Measurements from ENCODE around the gene DCP1A. TPM values are rescaled to one million over a fixed set of nuclear protein-coding genes. Genes with fewer than 3 reads are reported as not detected.
"Not testable (repeated sequence)": the region's sequence is repeated elsewhere in the genome, so short reads cannot be mapped to it uniquely, and the experiment has no call there.

The DCP1A gene
- polyA plus RNA-seq, 2 donors: 4.3 to 4.6 TPM

- H3K4me3 ChIP-seq (ENCODE audit: low read depth in 1 of 2, low read length in 2 of 2): no peak overlapping the region
- no peaks in the 10 kb centered on the region for H3K9me3 ChIP-seq (ENCODE audit: control insufficient read depth in 2 of 2, insufficient read depth in 1 of 2, low read depth in 1 of 2, low read length in 1 of 2)
- WGBS, 2 donors: 48 to 53% methylated on average over 3 of the region's 3 CpGs
- H3K4me1 ChIP-seq (ENCODE audit: control insufficient read depth in 2 of 2, insufficient read depth in 2 of 2, low read length in 1 of 2): no peaks in the 10 kb centered on the region
- peaks cover 0 to 6% of the 10 kb centered on the region in 2 donors for H3K36me3 ChIP-seq (ENCODE audit: control insufficient read depth in 2 of 2, insufficient read depth in 2 of 2, low read length in 1 of 2)
- H3K27ac ChIP-seq (ENCODE audit: low read depth in 2 of 2, low read length in 1 of 2): peak overlapping the region in 1 of 2 donors; percentile 4
- no peaks in the 10 kb centered on the region for H3K27me3 ChIP-seq (ENCODE audit: control insufficient read depth in 1 of 2, insufficient read depth in 2 of 2, low read length in 2 of 2)
Measured at GRCh38 chr3:53303957-53304356, 43.4 kb downstream of the DCP1A start.

GRCh38 chr3:53303549-53303948, 43.8 kb downstream of the DCP1A start:
- no peak overlapping the region for H3K27ac ChIP-seq (ENCODE audit: low read depth in 2 of 2, low read length in 1 of 2)
- 44 to 48% methylated on average over 3 of the region's 3 CpGs for WGBS, 2 donors
- no peaks in the 10 kb centered on the region for H3K9me3 ChIP-seq (ENCODE audit: control insufficient read depth in 2 of 2, insufficient read depth in 1 of 2, low read depth in 1 of 2, low read length in 1 of 2)
- no peak overlapping the region for H3K4me3 ChIP-seq (ENCODE audit: low read depth in 1 of 2, low read length in 2 of 2)
- no peaks in the 10 kb centered on the region for H3K4me1 ChIP-seq (ENCODE audit: control insufficient read depth in 2 of 2, insufficient read depth in 2 of 2, low read length in 1 of 2)
- peaks cover 0 to 6% of the 10 kb centered on the region in 2 donors for H3K36me3 ChIP-seq (ENCODE audit: control insufficient read depth in 2 of 2, insufficient read depth in 2 of 2, low read length in 1 of 2)
- H3K27me3 ChIP-seq (ENCODE audit: control insufficient read depth in 1 of 2, insufficient read depth in 2 of 2, low read length in 2 of 2): no peaks in the 10 kb centered on the region

GRCh38 chr3:53300826-53301225, 46.5 kb downstream of the DCP1A start:
- 81% methylated on average over 3 of the region's 3 CpGs for WGBS, 2 donors
- Histone ChIP-seq H3K27me3 (ENCODE audit: control insufficient read depth in 1 of 2, insufficient read depth in 2 of 2, low read length in 2 of 2) (no peaks in the 10 kb centered on the region), H3K27ac (ENCODE audit: low read depth in 2 of 2, low read length in 1 of 2) (no peak overlapping the region), H3K4me3 (ENCODE audit: low read depth in 1 of 2, low read length in 2 of 2) (no peak overlapping the region), H3K4me1 (ENCODE audit: control insufficient read depth in 2 of 2, insufficient read depth in 2 of 2, low read length in 1 of 2) (no peaks in the 10 kb centered on the region), H3K36me3 (ENCODE audit: control insufficient read depth in 2 of 2, insufficient read depth in 2 of 2, low read length in 1 of 2) (peaks cover 0 to 4% of the 10 kb centered on the region in 2 donors), H3K9me3 (ENCODE audit: control insufficient read depth in 2 of 2, insufficient read depth in 1 of 2, low read depth in 1 of 2, low read length in 1 of 2) (no peaks in the 10 kb centered on the region)

GRCh38 chr3:53299611-53300023, 47.7 kb downstream of the DCP1A start:
- 46 to 51% methylated on average over 5 of the region's 5 CpGs for WGBS, 2 donors
- H3K36me3 ChIP-seq (ENCODE audit: control insufficient read depth in 2 of 2, insufficient read depth in 2 of 2, low read length in 1 of 2); H3K27me3 ChIP-seq (ENCODE audit: control insufficient read depth in 1 of 2, insufficient read depth in 2 of 2, low read length in 2 of 2); H3K4me3 ChIP-seq (ENCODE audit: low read depth in 1 of 2, low read length in 2 of 2); H3K9me3 ChIP-seq (ENCODE audit: control insufficient read depth in 2 of 2, insufficient read depth in 1 of 2, low read depth in 1 of 2, low read length in 1 of 2); H3K4me1 ChIP-seq (ENCODE audit: control insufficient read depth in 2 of 2, insufficient read depth in 2 of 2, low read length in 1 of 2); H3K27ac ChIP-seq (ENCODE audit: low read depth in 2 of 2, low read length in 1 of 2): not testable (repeated sequence)

GRCh38 chr3:53295410-53295809, 51.9 kb downstream of the DCP1A start:
- WGBS, 2 donors: 95 to 98% methylated on average over 1 of the region's 1 CpG
- H3K4me1 ChIP-seq (ENCODE audit: control insufficient read depth in 2 of 2, insufficient read depth in 2 of 2, low read length in 1 of 2): no peaks in the 10 kb centered on the region
- no peaks in the 10 kb centered on the region for H3K9me3 ChIP-seq (ENCODE audit: control insufficient read depth in 2 of 2, insufficient read depth in 1 of 2, low read depth in 1 of 2, low read length in 1 of 2)
- H3K4me3 ChIP-seq (ENCODE audit: low read depth in 1 of 2, low read length in 2 of 2): no peak overlapping the region
- no peak overlapping the region for H3K27ac ChIP-seq (ENCODE audit: low read depth in 2 of 2, low read length in 1 of 2)
- peaks cover 5 to 7% of the 10 kb centered on the region in 2 donors for H3K36me3 ChIP-seq (ENCODE audit: control insufficient read depth in 2 of 2, insufficient read depth in 2 of 2, low read length in 1 of 2)
- no peaks in the 10 kb centered on the region for H3K27me3 ChIP-seq (ENCODE audit: control insufficient read depth in 1 of 2, insufficient read depth in 2 of 2, low read length in 2 of 2)

- H3K27ac ChIP-seq (ENCODE audit: low read depth in 2 of 2, low read length in 1 of 2): no peak overlapping the region
- H3K9me3 ChIP-seq (ENCODE audit: control insufficient read depth in 2 of 2, insufficient read depth in 1 of 2, low read depth in 1 of 2, low read length in 1 of 2): no peaks in the 10 kb centered on the region
- no peak overlapping the region for H3K4me3 ChIP-seq (ENCODE audit: low read depth in 1 of 2, low read length in 2 of 2)
- no peaks in the 10 kb centered on the region for H3K4me1 ChIP-seq (ENCODE audit: control insufficient read depth in 2 of 2, insufficient read depth in 2 of 2, low read length in 1 of 2)
- peaks cover 5 to 7% of the 10 kb centered on the region in 2 donors for H3K36me3 ChIP-seq (ENCODE audit: control insufficient read depth in 2 of 2, insufficient read depth in 2 of 2, low read length in 1 of 2)
- WGBS, 2 donors: 89 to 90% methylated on average over 8 of the region's 8 CpGs
- no peaks in the 10 kb centered on the region for H3K27me3 ChIP-seq (ENCODE audit: control insufficient read depth in 1 of 2, insufficient read depth in 2 of 2, low read length in 2 of 2)
Measured at GRCh38 chr3:53293867-53294266, 53.5 kb downstream of the DCP1A start.

GRCh38 chr3:53288214-53288613, 59.1 kb downstream of the DCP1A start:
- H3K36me3 ChIP-seq (ENCODE audit: control insufficient read depth in 2 of 2, insufficient read depth in 2 of 2, low read length in 1 of 2): peaks cover 9 to 20% of the 10 kb centered on the region in 2 donors
- 73 to 78% methylated on average over 4 of the region's 4 CpGs for WGBS, 2 donors
- H3K4me1 ChIP-seq (ENCODE audit: control insufficient read depth in 2 of 2, insufficient read depth in 2 of 2, low read length in 1 of 2): no peaks in the 10 kb centered on the region
- no peak overlapping the region for H3K4me3 ChIP-seq (ENCODE audit: low read depth in 1 of 2, low read length in 2 of 2)
- H3K27me3 ChIP-seq (ENCODE audit: control insufficient read depth in 1 of 2, insufficient read depth in 2 of 2, low read length in 2 of 2): no peaks in the 10 kb centered on the region
- H3K27ac ChIP-seq (ENCODE audit: low read depth in 2 of 2, low read length in 1 of 2): peak overlapping the region in 1 of 2 donors; percentile 57
- H3K9me3 ChIP-seq (ENCODE audit: control insufficient read depth in 2 of 2, insufficient read depth in 1 of 2, low read depth in 1 of 2, low read length in 1 of 2): no peaks in the 10 kb centered on the region

GRCh38 chr3:53287131-53287629, 60.2 kb downstream of the DCP1A start:
- Histone ChIP-seq H3K4me1 (ENCODE audit: control insufficient read depth in 2 of 2, insufficient read depth in 2 of 2, low read length in 1 of 2) (no peaks in the 10 kb centered on the region), H3K9me3 (ENCODE audit: control insufficient read depth in 2 of 2, insufficient read depth in 1 of 2, low read depth in 1 of 2, low read length in 1 of 2) (no peaks in the 10 kb centered on the region), H3K27me3 (ENCODE audit: control insufficient read depth in 1 of 2, insufficient read depth in 2 of 2, low read length in 2 of 2) (no peaks in the 10 kb centered on the region), H3K36me3 (ENCODE audit: control insufficient read depth in 2 of 2, insufficient read depth in 2 of 2, low read length in 1 of 2) (peaks cover 9 to 16% of the 10 kb centered on the region in 2 donors), H3K27ac (ENCODE audit: low read depth in 2 of 2, low read length in 1 of 2) (peak overlapping the region in 1 of 2 donors; percentile 48), H3K4me3 (ENCODE audit: low read depth in 1 of 2, low read length in 2 of 2) (no peak overlapping the region)
- WGBS, 2 donors: 70 to 73% methylated on average over 4 of the region's 4 CpGs

GRCh38 chr3:53286727-53287126, 60.6 kb downstream of the DCP1A start:
- H3K9me3 ChIP-seq (ENCODE audit: control insufficient read depth in 2 of 2, insufficient read depth in 1 of 2, low read depth in 1 of 2, low read length in 1 of 2): no peaks in the 10 kb centered on the region
- H3K27ac ChIP-seq (ENCODE audit: low read depth in 2 of 2, low read length in 1 of 2): peak overlapping the region in 1 of 2 donors; percentile 48
- no peaks in the 10 kb centered on the region for H3K4me1 ChIP-seq (ENCODE audit: control insufficient read depth in 2 of 2, insufficient read depth in 2 of 2, low read length in 1 of 2)
- no peaks in the 10 kb centered on the region for H3K27me3 ChIP-seq (ENCODE audit: control insufficient read depth in 1 of 2, insufficient read depth in 2 of 2, low read length in 2 of 2)
- no peak overlapping the region for H3K4me3 ChIP-seq (ENCODE audit: low read depth in 1 of 2, low read length in 2 of 2)
- WGBS, 2 donors: 76 to 88% methylated on average over 1 of the region's 1 CpG
- peaks cover 6 to 13% of the 10 kb centered on the region in 2 donors for H3K36me3 ChIP-seq (ENCODE audit: control insufficient read depth in 2 of 2, insufficient read depth in 2 of 2, low read length in 1 of 2)

GRCh38 chr3:53282581-53282980, 64.8 kb downstream of the DCP1A start:
- 90 to 94% methylated on average over 8 of the region's 8 CpGs for WGBS, 2 donors

More at GRCh38 chr3:53282581-53282980, 64.8 kb downstream of the DCP1A start:
- Histone ChIP-seq H3K4me3 (ENCODE audit: low read depth in 1 of 2, low read length in 2 of 2) (no peak overlapping the region), H3K27ac (ENCODE audit: low read depth in 2 of 2, low read length in 1 of 2) (no peak overlapping the region), H3K36me3 (ENCODE audit: control insufficient read depth in 2 of 2, insufficient read depth in 2 of 2, low read length in 1 of 2) (peaks cover 6 to 10% of the 10 kb centered on the region in 2 donors), H3K4me1 (ENCODE audit: control insufficient read depth in 2 of 2, insufficient read depth in 2 of 2, low read length in 1 of 2) (no peaks in the 10 kb centered on the region), H3K27me3 (ENCODE audit: control insufficient read depth in 1 of 2, insufficient read depth in 2 of 2, low read length in 2 of 2) (no peaks in the 10 kb centered on the region), H3K9me3 (ENCODE audit: control insufficient read depth in 2 of 2, insufficient read depth in 1 of 2, low read depth in 1 of 2, low read length in 1 of 2) (no peaks in the 10 kb centered on the region)

All from esophagus (tissue), 2 donors.